Ramos (cell line): ENCODE results near the gene LPCAT1.
"Not testable (repeated sequence)": the region's sequence is repeated elsewhere in the genome, so short reads cannot be mapped to it uniquely, and the experiment has no call there.

Source experiments
- in situ Hi-C: fragments of 300-500 bp; cut with MboI; formaldehyde crosslinking; loops from one replicate; pipeline ENCODE4 v1.14.3; 2022; ENCODE audit warnings: low sequenced_read_pairs; ENCODE audit not compliant: unreplicated experiment

LPCAT1 gene

DNA sequence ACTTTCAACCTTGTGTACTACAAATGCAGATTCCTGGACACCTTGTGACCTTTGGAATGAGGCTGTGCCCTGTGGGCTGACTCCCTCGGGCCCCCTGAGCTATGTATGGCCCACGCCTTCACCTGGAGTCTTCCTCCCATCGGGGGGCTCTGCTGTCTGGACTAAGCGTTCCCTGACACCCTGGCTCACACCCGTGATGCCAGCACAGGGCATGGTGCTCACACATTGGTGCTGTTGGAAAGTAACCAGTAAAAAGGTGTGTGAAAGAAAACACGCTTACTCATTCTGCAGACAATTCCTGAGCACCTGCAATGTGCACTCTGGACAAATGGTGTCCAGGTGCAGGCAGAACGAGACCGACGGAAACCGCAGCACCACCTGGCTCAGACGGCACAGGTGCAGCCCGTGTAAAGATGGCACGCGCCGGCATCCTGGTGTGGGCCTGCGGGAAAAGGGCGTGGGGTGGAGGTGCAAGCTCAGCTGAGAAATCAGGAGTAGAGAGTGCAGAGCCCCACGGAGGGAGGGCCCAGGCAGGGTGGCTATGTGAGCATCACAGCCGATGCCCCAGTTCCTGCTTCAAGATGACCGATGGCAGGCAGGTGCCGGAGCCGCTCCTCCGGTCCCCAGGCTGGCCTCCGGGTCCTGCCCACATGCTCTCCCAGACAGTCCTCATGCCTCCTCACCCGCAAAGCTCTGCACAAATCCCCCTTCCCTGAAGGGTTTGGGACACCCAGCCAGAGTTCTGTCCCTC lies 11.0 kb downstream of the LPCAT1 start:
- in situ Hi-C loops: no loop called here

DNA sequence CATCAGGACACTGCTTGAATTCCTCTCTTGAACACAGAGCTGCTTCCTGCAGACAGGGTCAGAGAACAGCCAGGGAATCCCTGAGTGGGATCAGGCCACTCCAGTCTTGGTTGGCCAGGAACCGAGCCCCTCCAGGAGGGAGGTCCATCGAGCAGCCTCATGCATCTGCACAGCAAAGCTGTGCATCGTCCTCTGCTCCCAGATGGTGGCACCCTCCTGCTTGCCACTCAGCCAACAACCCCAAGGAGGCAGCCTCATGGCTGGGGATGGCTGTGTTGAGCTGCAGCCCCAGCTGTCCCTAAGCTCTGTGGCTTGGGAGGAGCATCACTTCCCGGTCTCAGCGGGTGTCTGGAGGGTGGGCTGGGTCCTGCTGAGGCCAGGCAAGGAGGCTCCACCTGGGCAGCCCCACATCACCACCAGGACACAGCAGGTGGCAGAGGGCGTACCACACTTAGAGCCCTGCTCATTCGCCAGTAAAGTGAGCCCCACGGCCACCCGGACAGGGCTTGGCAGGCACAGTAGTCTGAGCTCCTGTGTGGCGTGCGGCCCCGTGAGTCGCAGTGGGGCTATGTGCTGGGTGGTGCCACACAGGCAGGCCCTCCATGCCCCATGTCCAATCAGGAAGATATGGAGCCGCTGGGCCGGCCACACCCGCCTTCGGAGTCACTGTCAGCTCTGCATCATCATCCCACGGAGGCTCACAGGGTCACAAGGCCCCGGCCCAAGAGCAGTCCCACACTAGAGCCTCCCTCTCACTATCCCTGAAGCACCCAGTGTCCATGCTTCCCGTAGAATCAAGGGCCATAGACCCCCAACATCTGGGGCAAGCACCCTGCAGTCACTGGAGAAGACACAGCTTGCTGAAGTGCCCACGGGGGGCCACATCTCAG lies 11.9 kb downstream of the LPCAT1 start:
- in situ Hi-C loops: no loop called here

GRCh38 chr5:1511048-1511447 lies 12.7 kb downstream of the LPCAT1 start:
- in situ Hi-C loops: no loop called here

GRCh38 chr5:1510631-1511030 lies 13.1 kb downstream of the LPCAT1 start:
- in situ Hi-C loops: no loop called here

GRCh38 chr5:1510151-1510561 lies 13.6 kb downstream of the LPCAT1 start:
- in situ Hi-C loops: no loop called here

DNA sequence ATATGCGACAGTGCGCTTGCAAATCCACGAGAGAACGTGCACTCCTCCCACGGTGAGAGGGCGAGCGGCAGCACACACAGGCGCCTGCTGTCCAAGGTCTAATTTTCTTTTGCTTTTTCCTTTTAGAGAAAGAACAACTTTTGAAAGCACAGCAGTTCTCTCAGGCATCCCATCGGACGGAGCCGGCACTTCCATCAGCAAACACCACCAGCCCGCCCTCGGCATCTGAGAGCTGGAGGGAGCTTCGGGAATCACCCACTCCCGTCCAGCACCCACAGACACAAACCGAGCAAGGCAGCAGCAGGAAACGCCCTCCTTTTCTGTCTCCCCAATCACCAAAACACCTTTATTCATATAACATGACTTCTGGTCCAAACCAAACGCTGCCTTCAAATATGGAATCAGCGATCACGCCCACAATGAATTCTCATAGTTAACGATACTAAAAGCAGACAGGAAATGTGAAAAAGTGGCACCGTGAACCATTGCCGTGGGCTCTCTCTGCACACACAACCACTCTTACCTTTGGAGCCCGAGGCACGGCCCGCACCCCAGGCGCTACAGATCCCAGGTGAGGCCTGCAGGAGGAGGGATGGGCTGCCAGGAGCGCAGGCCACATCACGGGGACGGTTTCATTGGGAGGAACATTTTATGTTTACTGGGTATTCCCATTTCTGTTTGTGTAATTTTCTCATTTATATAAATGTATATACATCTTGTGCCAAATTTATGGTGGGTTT lies 14.2 kb downstream of the LPCAT1 start:
- in situ Hi-C loops: no loop called here

DNA sequence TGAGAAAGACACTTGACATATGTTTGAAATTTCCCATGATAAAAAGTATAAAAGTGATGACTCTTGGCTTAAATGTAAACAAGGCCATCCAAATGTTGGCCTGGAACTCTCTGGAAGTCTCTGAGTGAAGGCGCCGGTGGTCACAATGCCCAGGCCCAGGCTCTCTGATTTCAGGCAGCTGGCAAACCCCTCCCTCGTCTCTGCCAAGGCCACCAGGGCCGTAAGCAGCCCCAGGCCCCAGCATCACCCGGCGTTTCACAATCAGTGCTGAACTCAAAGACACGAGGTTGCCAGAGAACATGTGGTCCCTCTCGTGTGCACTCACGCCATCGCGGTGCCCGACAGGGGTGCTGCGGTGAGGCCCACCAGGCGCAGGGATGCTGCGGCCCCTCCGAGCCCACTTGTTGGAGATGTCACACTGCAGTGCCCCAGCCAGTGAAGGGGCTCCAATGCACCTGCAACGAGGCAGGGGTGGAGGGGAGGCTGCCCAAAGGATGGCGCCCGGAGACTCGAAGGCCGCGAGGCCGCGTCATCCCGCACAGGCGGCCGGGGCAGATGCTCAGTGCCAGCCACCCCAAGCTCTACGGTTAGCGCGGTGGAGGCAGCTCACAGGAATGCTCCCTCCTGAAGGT lies 15.0 kb downstream of the LPCAT1 start:
- in situ Hi-C loops: no loop called here

GRCh38 chr5:1507961-1508658 lies 15.7 kb downstream of the LPCAT1 start:
- in situ Hi-C loops: no loop called here

DNA sequence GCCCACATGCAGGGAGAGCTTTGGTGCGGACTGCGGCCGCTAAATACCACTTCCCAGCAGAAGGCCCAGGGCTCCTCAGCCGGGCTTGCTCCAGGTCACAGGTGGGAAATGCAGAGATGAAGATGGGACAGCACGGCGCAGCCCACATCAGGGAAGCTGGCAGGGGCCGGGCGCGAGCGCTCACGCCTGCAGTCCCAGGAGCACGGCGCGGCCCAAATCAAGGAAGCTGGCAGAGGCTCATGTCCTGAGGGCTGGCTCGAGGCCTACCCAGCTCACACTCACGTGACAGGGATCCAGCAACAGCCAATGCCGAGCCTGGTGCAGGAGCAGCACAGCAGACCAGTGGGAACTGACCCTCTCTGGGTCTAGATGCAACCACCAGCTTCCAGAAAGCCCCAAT lies 16.3 kb downstream of the LPCAT1 start:
- in situ Hi-C loops: no loop called here

DNA sequence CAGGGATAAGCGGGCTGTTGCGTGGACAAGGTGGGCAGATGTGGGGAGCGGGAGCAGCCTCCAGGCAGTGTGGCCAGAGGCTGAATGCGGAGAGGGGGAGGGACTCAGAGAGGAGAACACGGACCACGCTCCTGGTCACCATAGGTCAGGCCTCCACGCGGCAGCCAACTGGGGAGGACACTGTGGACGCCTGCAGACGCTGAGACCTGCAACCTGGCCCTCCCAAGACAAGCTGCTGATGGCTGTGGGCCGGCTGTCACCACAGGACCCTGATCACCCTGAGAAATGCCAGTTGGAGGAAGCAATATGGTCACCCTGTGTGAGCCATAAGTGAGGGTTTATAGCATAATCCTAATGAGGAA lies 16.8 kb downstream of the LPCAT1 start:
- in situ Hi-C loops: no loop called here

DNA sequence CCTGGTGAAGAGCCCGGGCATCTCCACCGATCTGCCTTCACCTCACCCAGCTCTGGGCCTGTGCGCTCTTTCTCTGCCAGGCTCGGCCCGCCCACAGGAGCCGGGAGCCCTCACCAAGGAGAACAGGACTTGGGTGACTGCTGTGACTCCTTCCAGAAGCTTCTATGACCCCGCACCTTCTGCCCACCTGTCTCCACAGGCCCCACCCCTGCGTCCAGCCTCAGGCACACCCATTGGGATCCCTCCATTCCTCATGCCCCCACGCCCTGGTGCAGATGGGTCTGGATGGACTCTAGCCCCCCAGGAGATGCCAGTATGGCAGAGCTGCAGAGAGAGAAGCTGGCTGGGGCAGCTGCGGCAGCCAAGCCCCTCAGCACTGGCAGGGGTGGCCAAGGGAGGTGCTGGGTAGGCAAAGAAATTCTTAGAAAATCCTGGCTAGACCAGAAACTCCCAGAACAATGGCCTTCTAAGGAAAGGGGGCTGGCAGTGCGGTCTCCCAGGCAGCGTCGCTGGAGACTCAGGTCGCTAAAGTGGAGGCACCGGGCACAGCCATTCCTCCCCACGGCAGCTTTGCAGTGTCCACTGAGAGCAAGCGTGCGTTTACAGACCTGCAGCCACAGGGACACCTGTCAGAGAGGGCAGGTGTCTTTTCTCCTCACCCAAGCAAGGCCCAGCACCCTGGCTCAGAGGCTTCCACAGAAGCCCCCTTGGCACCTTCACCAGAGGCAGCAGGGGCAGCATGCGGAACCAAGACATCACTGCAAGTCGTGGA lies 17.3 kb downstream of the LPCAT1 start:
- in situ Hi-C loops: no loop called here

DNA sequence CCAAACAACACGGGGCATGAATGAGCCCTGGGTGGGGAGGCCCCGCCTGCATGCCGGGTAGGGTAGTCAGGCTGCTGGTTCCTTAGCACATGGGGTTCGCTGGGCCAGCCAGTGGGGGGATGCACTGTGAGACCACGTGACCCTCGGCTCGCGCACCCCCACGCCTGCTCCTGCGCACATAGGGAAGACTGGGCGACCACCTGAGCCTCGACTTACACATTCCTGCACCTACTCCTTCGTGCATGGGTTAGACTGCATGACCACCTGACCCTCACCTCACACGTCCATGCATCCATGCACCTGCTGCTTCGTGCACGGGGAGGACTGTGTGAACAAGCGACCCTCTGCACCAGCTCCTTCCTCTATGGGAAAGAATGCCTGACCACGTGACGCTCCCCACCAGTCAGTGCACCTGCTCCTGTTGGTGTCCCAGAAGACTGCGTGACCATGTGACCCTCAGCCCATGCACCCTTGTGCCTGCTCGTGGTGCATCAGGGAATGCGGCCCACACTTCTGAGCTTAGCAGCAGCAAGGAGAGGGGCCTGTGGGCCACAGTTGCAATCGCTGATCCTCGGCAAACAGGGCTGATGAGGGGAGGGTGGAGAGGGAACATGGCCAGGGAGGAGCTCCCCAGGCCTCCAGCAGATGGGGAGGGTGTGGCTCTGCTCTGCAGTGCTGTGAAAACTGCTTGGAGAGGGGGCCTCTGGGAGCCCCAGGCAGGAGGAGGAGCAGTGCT lies 18.1 kb downstream of the LPCAT1 start:
- in situ Hi-C loops: no loop called here

DNA sequence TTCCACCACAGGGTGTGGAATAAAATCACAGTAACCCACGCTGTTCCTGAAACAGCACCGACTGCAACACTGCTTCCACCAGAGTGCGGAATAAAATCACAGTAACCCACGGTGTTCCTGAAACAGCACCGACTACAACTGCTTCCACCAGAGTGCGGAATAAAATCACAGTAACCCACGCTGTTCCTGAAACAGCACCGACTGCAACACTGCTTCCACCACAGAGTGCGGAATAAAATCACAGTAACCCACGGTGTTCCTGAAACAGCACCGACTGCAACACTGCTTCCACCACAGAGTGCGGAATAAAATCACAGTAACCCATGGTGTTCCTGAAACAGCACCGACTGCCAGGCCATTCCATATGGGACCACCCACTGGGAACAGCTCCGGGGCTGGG lies 18.7 kb downstream of the LPCAT1 start:
- in situ Hi-C loops: not testable (repeated sequence)

DNA sequence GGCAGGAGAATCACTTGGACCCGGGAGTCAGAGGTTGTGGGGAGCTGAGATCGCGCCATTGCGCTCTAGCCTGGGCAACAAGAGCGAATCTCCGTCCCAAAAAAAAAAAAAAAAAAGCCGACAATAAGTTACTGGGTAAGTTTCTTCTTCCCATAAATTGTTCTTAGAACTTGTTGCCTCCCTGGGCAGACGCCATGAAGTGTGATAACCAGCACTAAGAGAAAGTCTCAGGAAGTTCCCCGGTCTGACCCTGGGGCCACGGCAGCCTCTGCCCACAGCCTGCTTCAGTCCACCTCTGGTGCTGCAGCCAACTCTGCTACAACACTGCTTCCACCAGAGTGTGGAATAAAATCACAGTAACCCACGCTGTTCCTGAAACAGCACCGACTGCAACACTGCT lies 19.1 kb downstream of the LPCAT1 start:
- in situ Hi-C loops: no loop called here

- in situ Hi-C loops: no loop called here
Measured at GRCh38 chr5:1504069-1504595, 19.6 kb downstream of the LPCAT1 start.

DNA sequence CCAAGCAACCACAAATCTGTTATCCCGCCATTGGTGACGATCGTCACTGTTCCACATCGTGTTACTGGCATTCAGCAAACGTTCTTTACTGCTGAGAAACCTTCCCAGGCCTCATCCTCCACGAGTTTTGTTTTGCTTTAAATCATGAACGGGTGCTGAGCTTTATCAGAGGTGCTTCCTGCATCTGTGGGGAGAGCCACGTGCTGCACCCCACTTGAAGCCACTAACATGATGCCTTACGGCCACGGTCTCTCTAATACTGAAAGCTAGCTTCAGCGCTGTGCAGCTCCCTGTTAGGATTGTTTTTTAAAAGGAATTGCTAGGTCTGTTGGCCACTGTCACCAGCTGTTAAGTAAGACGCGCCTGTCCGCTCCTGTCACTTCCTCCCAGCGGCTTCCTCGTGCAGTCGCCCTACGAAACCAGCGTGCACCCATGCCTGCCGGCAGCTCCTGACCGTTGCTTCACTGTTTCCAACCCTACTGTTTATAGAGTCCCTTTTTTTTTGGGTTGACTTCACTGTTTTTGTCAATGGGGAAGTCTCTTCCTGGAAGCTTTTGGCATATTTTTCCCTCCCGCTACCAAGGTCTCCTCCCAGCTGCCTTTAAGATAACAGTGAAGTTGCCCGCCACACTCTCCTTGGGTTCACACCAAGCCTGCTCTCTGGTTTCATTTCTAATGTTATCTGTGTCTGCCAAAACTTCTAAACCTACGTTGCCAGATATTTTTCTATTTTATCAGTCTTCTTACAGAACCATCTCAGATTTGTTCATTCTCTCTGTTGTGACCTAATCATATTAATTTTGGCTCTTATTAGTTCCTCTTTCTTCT lies 20.3 kb downstream of the LPCAT1 start:
- in situ Hi-C loops: no loop called here

DNA sequence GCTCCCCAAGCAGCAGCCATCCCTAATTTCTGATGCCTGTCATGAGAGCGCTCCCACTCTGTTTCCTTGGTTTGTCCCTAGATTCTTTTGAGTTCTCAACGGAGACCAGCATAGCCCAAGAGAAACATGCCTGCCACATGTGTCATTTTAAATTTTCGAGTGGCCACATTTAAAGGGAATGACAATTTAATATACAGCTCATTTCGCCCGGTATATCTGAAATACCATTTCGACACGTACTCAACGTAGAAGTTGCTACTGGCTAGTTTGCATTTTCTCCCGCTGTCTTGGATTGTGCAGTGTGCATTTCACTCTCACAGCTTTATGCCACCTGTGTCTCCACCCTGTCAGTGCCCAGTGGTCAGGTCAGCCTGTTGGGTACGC lies 21.0 kb downstream of the LPCAT1 start:
- in situ Hi-C loops: no loop called here
